WTC11 (cell line): ENCODE results near the gene FLCN. TPM values are rescaled to one million over a fixed set of nuclear protein-coding genes. Genes with fewer than 3 reads are reported as not detected.

Experiments used
- ATAC-seq: fragments of 200-7000 bp; cut with Tn5 transposase; 2 replicates; pipeline ENCODE4 v1.10.0; 2021; ENCODE audit warnings: mild to moderate bottlenecking, moderate library complexity
- CTCF ChIA-PET: fragments of 300-600 bp; sonication (Branson Sonifier 250); formaldehyde crosslinking; loops from one replicate; lab custom pipeline; 2021; ENCODE audit warnings: antibody characterized with exemption; lab: Charles Lee
- POLR2A ChIA-PET: fragments of 350-600 bp; sonication (Branson Sonifier 250); formaldehyde crosslinking; loops from one replicate; lab custom pipeline; 2021; ENCODE audit warnings: antibody characterized with exemption; lab: Charles Lee
- DNase-seq: peaks from one replicate; pipeline ENCODE4 v3.0.0; 2021; ENCODE audit warnings: low spot score
- H3K27ac Mint-ChIP-seq: 2 replicates; pipeline ENCODE4 v1.8.0; 2021; ENCODE audit warnings: mixed read lengths
- H3K27me3 Mint-ChIP-seq: 2 replicates; pipeline ENCODE4 v1.8.0; 2021; ENCODE audit warnings: low read depth, mild to moderate bottlenecking, moderate library complexity, mixed read lengths
- H3K36me3 Mint-ChIP-seq: 2 replicates; pipeline ENCODE4 v1.8.0; 2021; ENCODE audit warnings: mixed read lengths
- H3K4me1 Mint-ChIP-seq: 2 replicates; pipeline ENCODE4 v1.8.0; 2022; ENCODE audit warnings: mixed read lengths
- H3K4me3 Mint-ChIP-seq: 2 replicates; pipeline ENCODE4 v1.8.0; 2021; ENCODE audit warnings: mild to moderate bottlenecking, moderate library complexity, mixed read lengths
- H3K9me3 Mint-ChIP-seq: 2 replicates; pipeline ENCODE4 v1.8.0; 2021; ENCODE audit warnings: mixed read lengths
- ATF1 ChIP-seq: sonication (generic); formaldehyde crosslinking; IDR thresholded peaks from 2 replicates; pipeline ENCODE4 v1.8.1; 2023; ENCODE audit warnings: mild to moderate bottlenecking, moderate library complexity, missing genetic modification reagents
- ESRRA ChIP-seq: sonication (generic); formaldehyde crosslinking; IDR thresholded peaks from 2 replicates; pipeline ENCODE4 v1.8.1; 2022; ENCODE audit warnings: mild to moderate bottlenecking, missing genetic modification reagents, borderline replicate concordance
- FOXP1 ChIP-seq: sonication (generic); formaldehyde crosslinking; IDR thresholded peaks from 2 replicates; pipeline ENCODE4 v1.8.0; 2022; ENCODE audit warnings: missing genetic modification reagents, mild to moderate bottlenecking, moderate library complexity, borderline replicate concordance
- GABPB1 ChIP-seq: sonication (generic); formaldehyde crosslinking; IDR thresholded peaks from 2 replicates; pipeline ENCODE4 v1.8.1; 2023; ENCODE audit warnings: mild to moderate bottlenecking, missing genetic modification reagents
- GRHL2 ChIP-seq: fragments of 250-450 bp; sonication (Bioruptor Pico); IDR thresholded peaks from 2 replicates; pipeline ENCODE4 v1.8.0; 2022; ENCODE audit warnings: mild to moderate bottlenecking, moderate library complexity; ENCODE audit not compliant: insufficient replicate concordance, severe bottlenecking
- JUN ChIP-seq: sonication (generic); formaldehyde crosslinking; IDR thresholded peaks from 2 replicates; pipeline ENCODE4 v1.8.0; 2023; ENCODE audit warnings: mild to moderate bottlenecking, missing genetic modification reagents
- KAT7 ChIP-seq: sonication (generic); formaldehyde crosslinking; IDR thresholded peaks from 2 replicates; pipeline ENCODE4 v1.8.1; 2023; ENCODE audit warnings: missing genetic modification reagents, mild to moderate bottlenecking, borderline replicate concordance
- NFYB ChIP-seq: sonication (generic); formaldehyde crosslinking; conservative IDR thresholded peaks from 2 replicates; pipeline ENCODE4 v1.8.0; 2022; ENCODE audit warnings: low read depth, missing genetic modification reagents
- RORB ChIP-seq: fragments of 250-450 bp; sonication (Bioruptor Pico); IDR thresholded peaks from 2 replicates; pipeline ENCODE4 v1.9.0; 2021; ENCODE audit warnings: mild to moderate bottlenecking
- TEAD1 ChIP-seq: sonication (generic); formaldehyde crosslinking; IDR thresholded peaks from 2 replicates; pipeline ENCODE4 v1.8.0; 2022; ENCODE audit warnings: mild to moderate bottlenecking, missing genetic modification reagents
- TP53 ChIP-seq: sonication (generic); formaldehyde crosslinking; IDR thresholded peaks from 2 replicates; pipeline ENCODE4 v1.8.1; 2023; ENCODE audit warnings: mild to moderate bottlenecking, missing genetic modification reagents
- ZNF396 ChIP-seq: fragments of 250-450 bp; sonication (Bioruptor Pico); IDR thresholded peaks from 2 replicates; pipeline ENCODE4 v1.8.0; 2021; ENCODE audit warnings: mild to moderate bottlenecking, moderate library complexity, borderline replicate concordance
- ZNF671 ChIP-seq: fragments of 250-450 bp; sonication (Bioruptor Pico); IDR thresholded peaks from 2 replicates; pipeline ENCODE4 v1.8.0; 2021; ENCODE audit warnings: mild to moderate bottlenecking
- total RNA-seq: library from RNA; stranded (reverse); gene quantifications from 3 replicates; pipeline ENCODE4 v1.2.3, GENCODE V29; 2021
- TF ChIP-seq, protein P1 (sequence below): sonication (generic); formaldehyde crosslinking; IDR thresholded peaks from 2 replicates; pipeline ENCODE4 v1.8.1; 2022; ENCODE audit warnings: low read depth, missing genetic modification reagents, borderline replicate concordance
- TF ChIP-seq, protein P2 (sequence below): sonication (generic); formaldehyde crosslinking; IDR thresholded peaks from 2 replicates; pipeline ENCODE4 v1.8.0; 2022; ENCODE audit warnings: mild to moderate bottlenecking, missing genetic modification reagents
- TF ChIP-seq, protein P3 (sequence below): fragments of 250-450 bp; sonication (Bioruptor Pico); IDR thresholded peaks from 2 replicates; pipeline ENCODE4 v1.8.0; 2021; ENCODE audit warnings: mild to moderate bottlenecking
- TF ChIP-seq, protein P4 (sequence below): fragments of 250-450 bp; sonication (Bioruptor Pico); IDR thresholded peaks from 2 replicates; pipeline ENCODE4 v2.1.2; 2022; ENCODE audit warnings: mild to moderate bottlenecking, moderate library complexity
- TF ChIP-seq, protein P5 (sequence below): sonication (generic); formaldehyde crosslinking; conservative IDR thresholded peaks from 2 replicates; pipeline ENCODE4 v1.8.1; 2023; ENCODE audit warnings: mild to moderate bottlenecking, low read depth, missing genetic modification reagents, moderate library complexity
- TF ChIP-seq, protein P6 (sequence below): sonication (generic); formaldehyde crosslinking; IDR thresholded peaks from 2 replicates; pipeline ENCODE4 v1.8.1; 2023; ENCODE audit warnings: mild to moderate bottlenecking, missing genetic modification reagents

The FLCN gene
- total RNA-seq, 1 experiment from 2014 or later: 40.8 TPM

DNA sequence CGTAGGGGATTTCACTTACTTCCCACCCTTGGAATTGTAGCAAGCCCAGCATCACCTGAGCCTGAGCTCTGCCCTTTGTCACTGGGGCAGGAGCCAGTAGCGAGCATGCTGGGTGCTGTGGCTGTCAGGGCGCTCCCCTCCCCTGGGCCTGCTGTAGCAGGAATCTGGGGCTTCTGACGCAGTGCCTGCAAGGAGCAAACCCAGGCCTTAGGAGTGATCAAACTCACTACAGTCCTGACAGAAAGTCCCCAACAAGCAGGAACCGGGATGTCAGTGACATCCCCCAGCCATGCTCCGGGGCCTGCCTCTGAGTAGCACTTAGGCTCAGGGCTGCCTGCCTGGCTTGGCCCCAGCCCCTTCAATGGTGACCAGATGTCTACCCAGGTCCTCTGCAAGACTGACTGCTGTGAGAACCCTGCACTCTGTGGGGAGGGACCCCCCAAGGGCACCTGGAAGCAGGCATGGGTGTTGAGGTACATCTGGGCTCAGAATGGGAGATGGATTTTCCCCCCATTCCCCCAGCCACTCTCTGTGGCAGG, 54.3 kb downstream of the FLCN start (continued):
- no peak for TF ChIP-seq ESRRA
- TF ChIP-seq, protein P1, sequence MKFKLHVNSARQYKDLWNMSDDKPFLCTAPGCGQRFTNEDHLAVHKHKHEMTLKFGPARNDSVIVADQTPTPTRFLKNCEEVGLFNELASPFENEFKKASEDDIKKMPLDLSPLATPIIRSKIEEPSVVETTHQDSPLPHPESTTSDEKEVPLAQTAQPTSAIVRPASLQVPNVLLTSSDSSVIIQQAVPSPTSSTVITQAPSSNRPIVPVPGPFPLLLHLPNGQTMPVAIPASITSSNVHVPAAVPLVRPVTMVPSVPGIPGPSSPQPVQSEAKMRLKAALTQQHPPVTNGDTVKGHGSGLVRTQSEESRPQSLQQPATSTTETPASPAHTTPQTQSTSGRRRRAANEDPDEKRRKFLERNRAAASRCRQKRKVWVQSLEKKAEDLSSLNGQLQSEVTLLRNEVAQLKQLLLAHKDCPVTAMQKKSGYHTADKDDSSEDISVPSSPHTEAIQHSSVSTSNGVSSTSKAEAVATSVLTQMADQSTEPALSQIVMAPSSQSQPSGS (CRISPR knock-in tag): no peak
- TF ChIP-seq TEAD1: no peak
- no peak for TF ChIP-seq KAT7
- TF ChIP-seq ATF1 (CRISPR knock-in tag): no peak
- TF ChIP-seq ZNF396 (CRISPR knock-in tag): no peak
- no peak for TF ChIP-seq NFYB (CRISPR knock-in tag)
- no peak for TF ChIP-seq FOXP1
- TF ChIP-seq, protein P2, sequence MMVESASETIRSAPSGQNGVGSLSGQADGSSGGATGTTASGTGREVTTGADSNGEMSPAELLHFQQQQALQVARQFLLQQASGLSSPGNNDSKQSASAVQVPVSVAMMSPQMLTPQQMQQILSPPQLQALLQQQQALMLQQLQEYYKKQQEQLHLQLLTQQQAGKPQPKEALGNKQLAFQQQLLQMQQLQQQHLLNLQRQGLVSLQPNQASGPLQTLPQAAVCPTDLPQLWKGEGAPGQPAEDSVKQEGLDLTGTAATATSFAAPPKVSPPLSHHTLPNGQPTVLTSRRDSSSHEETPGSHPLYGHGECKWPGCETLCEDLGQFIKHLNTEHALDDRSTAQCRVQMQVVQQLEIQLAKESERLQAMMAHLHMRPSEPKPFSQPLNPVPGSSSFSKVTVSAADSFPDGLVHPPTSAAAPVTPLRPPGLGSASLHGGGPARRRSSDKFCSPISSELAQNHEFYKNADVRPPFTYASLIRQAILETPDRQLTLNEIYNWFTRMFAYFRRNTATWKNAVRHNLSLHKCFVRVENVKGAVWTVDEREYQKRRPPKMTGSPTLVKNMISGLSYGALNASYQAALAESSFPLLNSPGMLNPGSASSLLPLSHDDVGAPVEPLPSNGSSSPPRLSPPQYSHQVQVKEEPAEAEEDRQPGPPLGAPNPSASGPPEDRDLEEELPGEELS (CRISPR knock-in tag): no peak
- no peak for TF ChIP-seq JUN
- TF ChIP-seq, protein P3, sequence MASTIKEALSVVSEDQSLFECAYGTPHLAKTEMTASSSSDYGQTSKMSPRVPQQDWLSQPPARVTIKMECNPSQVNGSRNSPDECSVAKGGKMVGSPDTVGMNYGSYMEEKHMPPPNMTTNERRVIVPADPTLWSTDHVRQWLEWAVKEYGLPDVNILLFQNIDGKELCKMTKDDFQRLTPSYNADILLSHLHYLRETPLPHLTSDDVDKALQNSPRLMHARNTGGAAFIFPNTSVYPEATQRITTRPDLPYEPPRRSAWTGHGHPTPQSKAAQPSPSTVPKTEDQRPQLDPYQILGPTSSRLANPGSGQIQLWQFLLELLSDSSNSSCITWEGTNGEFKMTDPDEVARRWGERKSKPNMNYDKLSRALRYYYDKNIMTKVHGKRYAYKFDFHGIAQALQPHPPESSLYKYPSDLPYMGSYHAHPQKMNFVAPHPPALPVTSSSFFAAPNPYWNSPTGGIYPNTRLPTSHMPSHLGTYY (CRISPR knock-in tag): no peak

DNA sequence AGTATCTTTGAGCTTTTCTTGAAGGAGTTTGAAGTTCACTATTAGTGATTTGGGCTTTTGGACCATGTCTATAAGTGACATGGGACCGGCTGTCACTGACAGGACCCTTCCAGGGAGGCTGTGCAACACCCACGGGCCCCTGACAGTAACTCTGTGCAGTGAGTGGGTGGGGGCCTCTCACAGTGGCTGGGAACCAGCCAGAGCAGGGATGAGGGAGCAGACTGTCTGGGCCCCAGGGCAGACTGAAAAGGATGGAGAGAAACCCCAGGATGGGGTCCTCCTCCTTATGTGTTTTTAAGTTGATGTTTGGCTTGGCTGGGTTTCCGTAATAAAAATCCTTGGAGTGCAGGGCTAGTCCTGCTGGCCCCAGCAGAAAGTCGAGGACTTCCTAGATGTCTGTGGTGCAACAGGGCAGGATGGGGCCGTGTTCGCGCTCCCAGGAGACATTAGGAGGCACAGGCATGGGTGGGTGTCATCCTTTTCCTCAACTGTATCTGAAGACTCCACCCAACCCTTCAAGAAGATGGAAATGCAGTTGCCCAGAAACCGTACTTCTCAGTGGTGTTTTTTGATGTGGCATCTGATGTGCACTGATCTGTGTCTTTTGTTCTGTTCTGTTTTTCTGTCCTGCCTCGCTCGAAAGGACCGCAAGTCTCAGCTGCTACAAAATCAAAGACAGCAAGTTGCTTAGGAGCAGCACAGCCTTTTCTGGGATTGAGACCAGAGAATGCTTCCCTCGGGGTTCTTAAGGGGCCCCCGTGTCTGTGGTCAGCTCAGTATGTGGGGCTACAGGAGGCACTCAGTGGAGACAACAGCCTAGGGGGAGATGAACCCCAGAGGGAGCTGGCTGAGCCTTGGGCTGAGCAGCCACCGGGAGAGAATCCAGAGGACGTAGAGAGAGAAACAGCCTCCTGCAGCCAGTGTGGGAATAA, 55.0 kb downstream of the FLCN start:
- DNase-seq: no peak
- POLR2A ChIA-PET: no interaction called here
- ATAC-seq: no peak
- Mint-ChIP-seq H3K4me1 (peaks cover 14% of the 10 kb centered on the region), H3K27ac (no peak overlapping the region)
- no peak for TF ChIP-seq GABPB1 (CRISPR knock-in tag)
- TF ChIP-seq ZNF671: no peak
- TF ChIP-seq, protein P4, sequence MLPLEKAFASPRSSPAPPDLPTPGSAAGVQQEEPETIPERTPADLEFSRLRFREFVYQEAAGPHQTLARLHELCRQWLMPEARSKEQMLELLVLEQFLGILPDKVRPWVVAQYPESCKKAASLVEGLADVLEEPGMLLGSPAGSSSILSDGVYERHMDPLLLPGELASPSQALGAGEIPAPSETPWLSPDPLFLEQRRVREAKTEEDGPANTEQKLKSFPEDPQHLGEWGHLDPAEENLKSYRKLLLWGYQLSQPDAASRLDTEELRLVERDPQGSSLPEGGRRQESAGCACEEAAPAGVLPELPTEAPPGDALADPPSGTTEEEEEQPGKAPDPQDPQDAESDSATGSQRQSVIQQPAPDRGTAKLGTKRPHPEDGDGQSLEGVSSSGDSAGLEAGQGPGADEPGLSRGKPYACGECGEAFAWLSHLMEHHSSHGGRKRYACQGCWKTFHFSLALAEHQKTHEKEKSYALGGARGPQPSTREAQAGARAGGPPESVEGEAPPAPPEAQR: no peak
- TF ChIP-seq, protein P5, sequence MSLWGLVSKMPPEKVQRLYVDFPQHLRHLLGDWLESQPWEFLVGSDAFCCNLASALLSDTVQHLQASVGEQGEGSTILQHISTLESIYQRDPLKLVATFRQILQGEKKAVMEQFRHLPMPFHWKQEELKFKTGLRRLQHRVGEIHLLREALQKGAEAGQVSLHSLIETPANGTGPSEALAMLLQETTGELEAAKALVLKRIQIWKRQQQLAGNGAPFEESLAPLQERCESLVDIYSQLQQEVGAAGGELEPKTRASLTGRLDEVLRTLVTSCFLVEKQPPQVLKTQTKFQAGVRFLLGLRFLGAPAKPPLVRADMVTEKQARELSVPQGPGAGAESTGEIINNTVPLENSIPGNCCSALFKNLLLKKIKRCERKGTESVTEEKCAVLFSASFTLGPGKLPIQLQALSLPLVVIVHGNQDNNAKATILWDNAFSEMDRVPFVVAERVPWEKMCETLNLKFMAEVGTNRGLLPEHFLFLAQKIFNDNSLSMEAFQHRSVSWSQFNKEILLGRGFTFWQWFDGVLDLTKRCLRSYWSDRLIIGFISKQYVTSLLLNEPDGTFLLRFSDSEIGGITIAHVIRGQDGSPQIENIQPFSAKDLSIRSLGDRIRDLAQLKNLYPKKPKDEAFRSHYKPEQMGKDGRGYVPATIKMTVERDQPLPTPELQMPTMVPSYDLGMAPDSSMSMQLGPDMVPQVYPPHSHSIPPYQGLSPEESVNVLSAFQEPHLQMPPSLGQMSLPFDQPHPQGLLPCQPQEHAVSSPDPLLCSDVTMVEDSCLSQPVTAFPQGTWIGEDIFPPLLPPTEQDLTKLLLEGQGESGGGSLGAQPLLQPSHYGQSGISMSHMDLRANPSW: no peak
- TF ChIP-seq RORB (CRISPR knock-in tag): no peak
- TF ChIP-seq, protein P6, sequence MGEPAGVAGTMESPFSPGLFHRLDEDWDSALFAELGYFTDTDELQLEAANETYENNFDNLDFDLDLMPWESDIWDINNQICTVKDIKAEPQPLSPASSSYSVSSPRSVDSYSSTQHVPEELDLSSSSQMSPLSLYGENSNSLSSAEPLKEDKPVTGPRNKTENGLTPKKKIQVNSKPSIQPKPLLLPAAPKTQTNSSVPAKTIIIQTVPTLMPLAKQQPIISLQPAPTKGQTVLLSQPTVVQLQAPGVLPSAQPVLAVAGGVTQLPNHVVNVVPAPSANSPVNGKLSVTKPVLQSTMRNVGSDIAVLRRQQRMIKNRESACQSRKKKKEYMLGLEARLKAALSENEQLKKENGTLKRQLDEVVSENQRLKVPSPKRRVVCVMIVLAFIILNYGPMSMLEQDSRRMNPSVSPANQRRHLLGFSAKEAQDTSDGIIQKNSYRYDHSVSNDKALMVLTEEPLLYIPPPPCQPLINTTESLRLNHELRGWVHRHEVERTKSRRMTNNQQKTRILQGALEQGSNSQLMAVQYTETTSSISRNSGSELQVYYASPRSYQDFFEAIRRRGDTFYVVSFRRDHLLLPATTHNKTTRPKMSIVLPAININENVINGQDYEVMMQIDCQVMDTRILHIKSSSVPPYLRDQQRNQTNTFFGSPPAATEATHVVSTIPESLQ (CRISPR knock-in tag): no peak
- no peak for TF ChIP-seq GRHL2
- TF ChIP-seq TP53 (CRISPR knock-in tag): no peak
- TF ChIP-seq, protein P3 (CRISPR knock-in tag): no peak
- TF ChIP-seq, all 79 proteins: peak for 0
- H3K36me3 Mint-ChIP-seq: peaks cover 30% of the 10 kb centered on the region
- no peaks in the 10 kb centered on the region for H3K9me3 Mint-ChIP-seq
- no peak overlapping the region for H3K4me3 Mint-ChIP-seq
- H3K27me3 Mint-ChIP-seq: no peaks in the 10 kb centered on the region
- CTCF ChIA-PET: no interaction called here
